Measurements from ENCODE around the gene PHC2. TPM values are rescaled to one million over a fixed set of nuclear protein-coding genes. Genes with fewer than 3 reads are reported as not detected.

PHC2 gene
- total and polyA plus RNA-seq, 2 donors from 2014 or later, result 118 to 149 TPM

DNA sequence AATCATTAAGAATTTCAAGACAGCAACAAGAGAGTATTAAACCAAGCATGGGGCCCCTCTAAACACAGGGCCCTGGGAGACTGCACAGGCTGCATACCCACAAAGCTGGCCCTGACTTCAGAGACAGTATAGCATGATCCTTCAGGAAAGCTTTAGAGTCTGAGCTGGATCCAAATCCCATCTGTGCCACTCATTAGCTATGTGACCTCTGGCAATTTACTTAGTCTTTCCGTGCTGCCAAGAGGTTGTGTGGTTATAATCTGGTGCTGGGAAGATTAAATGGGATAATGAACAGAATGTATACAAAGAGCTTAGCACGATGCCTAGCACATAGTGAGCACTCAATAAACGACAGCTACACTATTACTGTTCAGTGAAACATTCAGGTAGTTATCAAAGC lies 4.0 kb downstream of the PHC2 start:
- Histone ChIP-seq H3K4me3 (ENCODE audit: low read length in 3 of 3) (no peak overlapping the region), H3K36me3 (ENCODE audit: control insufficient read depth in 2 of 3, insufficient read depth in 3 of 3, low read length in 3 of 3) (no peaks in the 10 kb centered on the region), H3K9me3 (ENCODE audit: control insufficient read depth in 2 of 3, insufficient read depth in 1 of 3, low read length in 3 of 3) (no peaks in the 10 kb centered on the region), H3K9ac (ENCODE audit: low read length in 3 of 3) (no peak overlapping the region), H3K4me1 (ENCODE audit: control insufficient read depth in 2 of 3, insufficient read depth in 2 of 3, low read depth in 1 of 3, low read length in 3 of 3) (peaks cover 0 to 16% (median 0%) of the 10 kb centered on the region in 3 donors), H3K27me3 (ENCODE audit: control insufficient read depth, insufficient read depth, low read length) (no peaks in the 10 kb centered on the region), H3K27ac (ENCODE audit: low read depth in 2 of 2, low read length in 2 of 2) (no peak overlapping the region)
- TF ChIP-seq CTCF (IDR thresholded peaks at IDR 0.05; ENCODE audit: borderline replicate concordance, extremely low read depth, insufficient read depth), result no peak
- intact Hi-C loops (cut with DNase I), result no loop called here
- DNase-seq (no peak), FAIRE-seq (no peak)

GRCh38 chr1:33425900-33426299 lies 5.0 kb downstream of the PHC2 start:
- FAIRE-seq (no peak), DNase-seq (no peak)
- Histone ChIP-seq H3K4me3 (ENCODE audit: low read length in 3 of 3) (no peak overlapping the region), H3K36me3 (ENCODE audit: control insufficient read depth in 2 of 3, insufficient read depth in 3 of 3, low read length in 3 of 3) (no peaks in the 10 kb centered on the region), H3K27ac (ENCODE audit: low read depth in 2 of 2, low read length in 2 of 2) (no peak overlapping the region), H3K9ac (ENCODE audit: low read length in 3 of 3) (no peak overlapping the region), H3K27me3 (ENCODE audit: control insufficient read depth, insufficient read depth, low read length) (no peaks in the 10 kb centered on the region), H3K9me3 (ENCODE audit: control insufficient read depth in 2 of 3, insufficient read depth in 1 of 3, low read length in 3 of 3) (no peaks in the 10 kb centered on the region), H3K4me1 (ENCODE audit: control insufficient read depth in 2 of 3, insufficient read depth in 2 of 3, low read depth in 1 of 3, low read length in 3 of 3) (peaks cover 0 to 12% (median 0%) of the 10 kb centered on the region in 3 donors)
- intact Hi-C loops (cut with DNase I), result no loop called here
- no peak for TF ChIP-seq CTCF (IDR thresholded peaks at IDR 0.05; ENCODE audit: borderline replicate concordance, extremely low read depth, insufficient read depth)

GRCh38 chr1:33424610-33425009 lies 6.3 kb downstream of the PHC2 start:
- no peak for DNase-seq
- H3K4me1 ChIP-seq (ENCODE audit: control insufficient read depth in 2 of 3, insufficient read depth in 2 of 3, low read depth in 1 of 3, low read length in 3 of 3), result peaks cover 0 to 8% (median 0%) of the 10 kb centered on the region in 3 donors
- no peak overlapping the region for H3K27ac ChIP-seq (ENCODE audit: low read depth in 2 of 2, low read length in 2 of 2)
- H3K9ac ChIP-seq (ENCODE audit: low read length in 3 of 3), result no peak overlapping the region
- no peaks in the 10 kb centered on the region for H3K27me3 ChIP-seq (ENCODE audit: control insufficient read depth, insufficient read depth, low read length)
- TF ChIP-seq CTCF (IDR thresholded peaks at IDR 0.05; ENCODE audit: borderline replicate concordance, extremely low read depth, insufficient read depth), result no peak
- FAIRE-seq, result no peak
- no peaks in the 10 kb centered on the region for H3K9me3 ChIP-seq (ENCODE audit: control insufficient read depth in 2 of 3, insufficient read depth in 1 of 3, low read length in 3 of 3)
- H3K36me3 ChIP-seq (ENCODE audit: control insufficient read depth in 2 of 3, insufficient read depth in 3 of 3, low read length in 3 of 3), result no peaks in the 10 kb centered on the region
- no peak overlapping the region for H3K4me3 ChIP-seq (ENCODE audit: low read length in 3 of 3)
- intact Hi-C loops (cut with DNase I), result no loop called here

DNA sequence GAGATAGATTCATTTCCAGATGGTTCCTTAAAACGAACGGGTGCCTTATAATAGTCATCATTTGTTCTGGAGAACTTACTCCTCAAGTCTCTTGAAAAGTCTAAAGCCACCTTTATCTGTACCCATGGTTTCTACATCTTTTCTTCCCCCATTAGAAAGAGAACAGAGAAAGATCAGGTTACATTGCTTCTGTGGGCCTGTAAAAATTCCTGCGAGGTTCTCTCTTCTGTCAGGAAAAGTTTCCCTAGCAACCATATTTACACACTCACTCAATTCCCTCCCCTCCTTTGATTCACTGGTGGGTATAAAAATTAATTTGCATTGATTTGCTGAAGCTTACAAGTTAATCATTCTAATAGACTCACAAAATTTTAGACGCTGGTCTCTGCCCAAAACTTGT lies 6.7 kb downstream of the PHC2 start:
- Histone ChIP-seq H3K36me3 (ENCODE audit: control insufficient read depth in 2 of 3, insufficient read depth in 3 of 3, low read length in 3 of 3) (no peaks in the 10 kb centered on the region), H3K9me3 (ENCODE audit: control insufficient read depth in 2 of 3, insufficient read depth in 1 of 3, low read length in 3 of 3) (no peaks in the 10 kb centered on the region), H3K4me3 (ENCODE audit: low read length in 3 of 3) (no peak overlapping the region), H3K27ac (ENCODE audit: low read depth in 2 of 2, low read length in 2 of 2) (no peak overlapping the region), H3K4me1 (ENCODE audit: control insufficient read depth in 2 of 3, insufficient read depth in 2 of 3, low read depth in 1 of 3, low read length in 3 of 3) (peaks cover 0 to 5% (median 0%) of the 10 kb centered on the region in 3 donors), H3K9ac (ENCODE audit: low read length in 3 of 3) (no peak overlapping the region), H3K27me3 (ENCODE audit: control insufficient read depth, insufficient read depth, low read length) (no peaks in the 10 kb centered on the region)
- no peak for TF ChIP-seq CTCF (IDR thresholded peaks at IDR 0.05; ENCODE audit: borderline replicate concordance, extremely low read depth, insufficient read depth)
- no peak for FAIRE-seq
- intact Hi-C loops (cut with DNase I), result no loop called here
- peak in 2 of 5 donors; percentile 57 to 64 for DNase-seq

Data from kidney (tissue), 14 donors.